Measurements from ENCODE around the gene SVOP. TPM values are rescaled to one million over a fixed set of nuclear protein-coding genes. Genes with fewer than 3 reads are reported as not detected.

The SVOP gene
- total and polyA plus RNA-seq, 2 of the 8 experiments (the other 6 are each of a cell fraction or from before 2014, with no cell fraction given): 0.06 TPM; not detected in 1

DNA sequence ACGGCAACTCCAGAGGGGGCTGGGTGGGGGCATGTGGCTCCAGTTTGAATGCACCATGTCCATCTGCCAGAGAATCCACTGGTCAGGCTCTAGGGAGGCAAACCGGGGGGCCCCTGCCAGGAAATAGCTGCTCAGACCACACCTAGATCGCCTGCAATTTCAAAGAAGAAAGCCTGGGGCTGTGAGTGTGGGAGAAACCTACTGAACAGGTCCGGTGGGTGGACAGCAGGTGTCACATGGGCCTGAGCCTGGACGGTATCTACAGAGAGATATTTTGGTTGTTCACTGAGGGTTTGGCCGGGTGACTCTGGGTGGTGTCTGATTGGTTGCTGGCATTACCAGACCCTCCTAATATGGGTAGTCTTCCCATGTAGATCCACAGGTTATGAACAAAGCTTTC is 109.0 kb downstream of the SVOP start:
- no peak for TF ChIP-seq TCF12 (IDR thresholded peaks at IDR 0.05; ENCODE audit: low read depth, low read length)

More for the DNA sequence above, 109.0 kb downstream of the SVOP start:
- Histone ChIP-seq H3K27ac (ENCODE audit: low read depth, low read length) (no peak overlapping the region), H4K5ac (ENCODE audit: insufficient read length, low read depth, low read length) (no peak overlapping the region), H3K4me2 (ENCODE audit: insufficient read depth in 1 of 2, low read depth in 2 of 2, low read length in 2 of 2) (no peak overlapping the region), H3K9ac (replicated peaks in 1 of 4; ENCODE audit: extremely low read depth in 1 of 4, low read depth in 3 of 4, low read length in 3 of 4) (no peak overlapping the region), H3K4ac (replicated peaks; ENCODE audit: insufficient read length, low read depth, low read length) (no peak overlapping the region), H3K4me3 (ENCODE audit: extremely low read depth in 1 of 4, insufficient read depth in 2 of 4, low read depth in 3 of 4, low read length in 4 of 4) (no peak overlapping the region), H4K91ac (replicated peaks; ENCODE audit: insufficient read length, low read length) (no peak overlapping the region), H2BK120ac (replicated peaks; ENCODE audit: low read depth, low read length) (no peak overlapping the region), H3K23me2 (ENCODE audit: low read depth, low read length) (no peaks in the 10 kb centered on the region; the same call in 1 of the 2 replicates), H3K9me3 (ENCODE audit: insufficient read depth in 2 of 2, low read depth in 1 of 2, low read length in 1 of 2) (no peaks in the 10 kb centered on the region), H3K23ac (ENCODE audit: insufficient read length) (no peak overlapping the region), H2BK5ac (ENCODE audit: low read depth, low read length) (no peak overlapping the region), H3K4me1 (replicated peaks in 1 of 4; ENCODE audit: control insufficient read depth in 3 of 4, insufficient read depth in 4 of 4, low read length in 3 of 4) (peaks cover 0 to 2% (median 0%) of the 10 kb centered on the region in 4 experiments; a peak in 2 of 7 replicates), H3K79me2 (ENCODE audit: control insufficient read depth in 1 of 2, insufficient read depth in 2 of 2, low read length in 2 of 2) (no peaks in the 10 kb centered on the region), H3K27me3 (replicated peaks in 1 of 4; ENCODE audit: control insufficient read depth in 3 of 4, extremely low read depth in 1 of 4, insufficient read depth in 3 of 4, low read length in 3 of 4) (no peaks in the 10 kb centered on the region), H2AFZ (ENCODE audit: low read length) (no peak overlapping the region), H4K20me1 (replicated peaks in 1 of 2; ENCODE audit: control insufficient read depth in 1 of 2, insufficient read depth in 2 of 2, low read length in 2 of 2) (no peaks in the 10 kb centered on the region), H2BK20ac (ENCODE audit: low read length) (no peak overlapping the region), H3K14ac (ENCODE audit: insufficient read length) (no peak overlapping the region), H4K8ac (ENCODE audit: extremely low read depth, insufficient read depth, low read length) (no peak overlapping the region), H3K56ac (replicated peaks; ENCODE audit: insufficient read length, low read depth, low read length) (no peak overlapping the region), H3K79me1 (ENCODE audit: low read depth, low read length) (no peaks in the 10 kb centered on the region), H3K18ac (ENCODE audit: extremely low read depth, low read length) (no peak overlapping the region), H2BK12ac (ENCODE audit: low read depth, low read length) (no peak overlapping the region), H3K36me3 (ENCODE audit: control insufficient read depth in 2 of 4, insufficient read depth in 4 of 4, low read length in 3 of 4) (no peaks in the 10 kb centered on the region), H2AK5ac (ENCODE audit: low read depth, low read length) (no peak overlapping the region), H2BK15ac (ENCODE audit: low read length) (no peak overlapping the region; the same call in 1 of the 2 replicates)
- POLR2A ChIA-PET (ENCODE audit: partially characterized antibody): no interaction called here
- DNase-seq (ENCODE audit: low read depth in 1 of 2, low spot score in 2 of 2) (no peak), FAIRE-seq (no peak)
- 86% methylated on average over 6 of the region's 6 CpGs; no CpG with 5 or more reads in 1 of the 2 experiments for WGBS, 2 experiments (ENCODE audit: extremely low coverage in 1 of 2, insufficient coverage in 1 of 2, insufficient read length in 1 of 2, insufficient replicate concordance in 2 of 2, low coverage in 1 of 2, low lambda C conversion rate in 2 of 2, missing lambda C conversion rate in 1 of 2)
- CTCF ChIA-PET (ENCODE audit: partially characterized antibody): interaction anchor here (2.7 kb wide), 1 partner anchor 28 kb away, joined by 8 read pairs; no protein-coding TSS in a partner anchor
